H1 (cell line): Measurements from ENCODE around the gene MIF4GD. TPM values are rescaled to one million over a fixed set of nuclear protein-coding genes. Genes with fewer than 3 reads are reported as not detected.

Experiments
- ATF3 ChIP-seq: IDR thresholded peaks from 2 replicates; pipeline ENCODE4 v1.6.1; 2011; ENCODE audit warnings: low read depth, mild to moderate bottlenecking, low read length; ENCODE audit not compliant: insufficient read depth
- CHD2 ChIP-seq: IDR thresholded peaks from 2 replicates; pipeline ENCODE4 v1.6.1; 2012; ENCODE audit warnings: low read length, improper control_type of control experiment
- CTCF ChIP-seq, 3 experiments: IDR thresholded peaks; 1 replicate in 2 of 3; 2 replicates in 1 of 3; pipeline versions ENCODE4 v1.5.1 to v1.6.1; 2011; ENCODE audit warnings: low read length in 3 of 3, mild to moderate bottlenecking in 3 of 3, inconsistent platforms in 2 of 3, low read depth in 1 of 3, moderate library complexity in 1 of 3; ENCODE audit not compliant: insufficient read depth in 1 of 3; ENCODE audit errors: control extremely low read depth in 1 of 3
- E2F6 ChIP-seq: IDR thresholded peaks from 2 replicates; pipeline ENCODE4 v1.6.1; 2012; ENCODE audit warnings: inconsistent platforms
- EGR1 ChIP-seq: IDR thresholded peaks from 2 replicates; pipeline ENCODE4 v1.6.1; 2011; ENCODE audit warnings: low read depth, low read length, borderline replicate concordance
- EZH2 ChIP-seq: fragments of 200-600 bp; sonication (generic); IDR thresholded peaks from 2 replicates; pipeline ENCODE4 v1.7.1; 2012; ENCODE audit warnings: low read depth, mild to moderate bottlenecking, moderate library complexity, low read length, inconsistent platforms; ENCODE audit not compliant: severe bottlenecking
- FOSL1 ChIP-seq: IDR thresholded peaks from 2 replicates; pipeline ENCODE4 v1.6.1; 2011; ENCODE audit warnings: mild to moderate bottlenecking, low read depth, low read length, moderate library complexity; ENCODE audit not compliant: insufficient read depth
- HDAC6 ChIP-seq: IDR thresholded peaks from one replicate; pipeline ENCODE4 v1.7.1; 2012; ENCODE audit warnings: low read depth, mild to moderate bottlenecking, inconsistent platforms, low read length, moderate library complexity
- KDM5A ChIP-seq: fragments of 200-600 bp; IDR thresholded peaks from 2 replicates; pipeline ENCODE4 v1.7.1; 2012; ENCODE audit warnings: mild to moderate bottlenecking, low read length, inconsistent platforms, mixed read lengths
- RBBP5 ChIP-seq: IDR thresholded peaks from 2 replicates; pipeline ENCODE4 v1.7.1; 2012; ENCODE audit warnings: low read depth, mild to moderate bottlenecking, inconsistent platforms, low read length, moderate library complexity, borderline replicate concordance
- RFX5 ChIP-seq: IDR thresholded peaks from 2 replicates; pipeline ENCODE4 v1.6.1; 2011; ENCODE audit warnings: low read depth, low read length, improper control_type of control experiment, borderline replicate concordance
- SAP30 ChIP-seq: fragments of 300-600 bp; sonication (generic); IDR thresholded peaks from 2 replicates; pipeline ENCODE4 v1.7.1; 2012; ENCODE audit warnings: low read length, moderate library complexity, mild to moderate bottlenecking, inconsistent platforms; ENCODE audit not compliant: insufficient read depth, insufficient replicate concordance
- SIN3A ChIP-seq, 2 experiments: IDR thresholded peaks in 1 of 2; conservative IDR thresholded peaks in 1 of 2; 2 replicates each; pipeline ENCODE4 v1.6.1; 2011 to 2012; ENCODE audit warnings: low read length in 2 of 2, improper control_type of control experiment in 1 of 2, low read depth in 1 of 2, mild to moderate bottlenecking in 1 of 2
- SP1 ChIP-seq: IDR thresholded peaks from 2 replicates; pipeline ENCODE4 v1.6.1; 2011; ENCODE audit warnings: low read depth, low read length
- SP2 ChIP-seq: IDR thresholded peaks from 2 replicates; pipeline ENCODE4 v1.6.1; 2012; ENCODE audit warnings: mild to moderate bottlenecking, low read length, inconsistent platforms
- SP4 ChIP-seq: IDR thresholded peaks from 2 replicates; pipeline ENCODE4 v1.6.1; 2012; ENCODE audit warnings: low read length, inconsistent platforms
- TAF1 ChIP-seq: IDR thresholded peaks from 2 replicates; pipeline ENCODE4 v1.6.1; 2011; ENCODE audit warnings: mild to moderate bottlenecking, low read depth, low read length
- TAF7 ChIP-seq: optimal IDR thresholded peaks from 2 replicates; pipeline ENCODE3; 2011; ENCODE audit warnings: low read depth, mild to moderate bottlenecking, inconsistent platforms, low read length, moderate library complexity, borderline replicate concordance
- TEAD4 ChIP-seq: IDR thresholded peaks from 2 replicates; pipeline ENCODE4 v1.6.1; 2012; ENCODE audit warnings: low read depth, low read length, inconsistent platforms, mixed read lengths
- ZNF274 ChIP-seq: IDR thresholded peaks from 2 replicates; pipeline ENCODE4 v1.7.0; 2012; ENCODE audit warnings: low read length, borderline replicate concordance; ENCODE audit errors: extremely low read depth
- polyA plus RNA-seq, 7 experiments: library from polyadenylated mRNA; depleted of rRNA in 3 of 7; stranded (reverse) in 5 of 7; unstranded in 2 of 7; fragments of >200 nt in 5 of 7; fragments of 200-250 nt in 2 of 7; gene quantifications; 1 replicate in 5 of 7; 2 replicates in 1 of 7; 4 replicates in 1 of 7; pipeline versions ENCODE4 v1.2.1 to v1.2.3, GENCODE V29; 2011 to 2013; ENCODE audit warnings: missing spikeins in 2 of 7, mixed read lengths in 2 of 7
- total RNA-seq: library from RNA; stranded (reverse); fragmentation: NEBNext Ultra II Directional; extraction: Animal tissue kit (Norgen Biotek cat#: 25700); gene quantifications from 2 replicates; pipeline ENCODE4 v1.2.1, GENCODE V29; 2021

The MIF4GD gene
- total and polyA plus RNA-seq, 2 of the 8 experiments (the other 6 are each of a cell fraction or from before 2014, with no cell fraction given): 16.1 to 51.1 TPM

GRCh38 chr17:75289115-75289831 is 18.2 kb upstream of the MIF4GD start, which contains the start of gene SLC25A19 (continued):
- TF ChIP-seq CHD2: peak; percentile 90
- 0 out of 2 replicates have a peak, but pooled peaks have one; percentile 47 for TF ChIP-seq SP4
- TF ChIP-seq RFX5: no peak
- TF ChIP-seq EGR1: no peak
- TF ChIP-seq KDM5A: no peak
- TF ChIP-seq ZNF274: no peak
- no peak for TF ChIP-seq EZH2
- 0 out of 2 replicates have a peak, but pooled peaks have one; percentile 26 for TF ChIP-seq ATF3
- 0 out of 2 replicates have a peak, but pooled peaks have one; percentile 68 for TF ChIP-seq RBBP5
- peak; percentile 75 for TF ChIP-seq TAF1
- TF ChIP-seq SAP30: peak; percentile 1
- TF ChIP-seq SIN3A (conservative IDR thresholded peaks at IDR 0.05 in 1 of 2, IDR thresholded peaks at IDR 0.05 in 1 of 2; ENCODE audit: low read depth in 1 of 2, low read length in 2 of 2): peak in 1 of 2 experiments; percentile 19; a peak in 2 of 4 replicates
- peak; percentile 75 for TF ChIP-seq SP2
- TF ChIP-seq HDAC6: no peak
- 0 out of 2 replicates have a peak, but pooled peaks have one; percentile 28 for TF ChIP-seq TEAD4
- no peak for TF ChIP-seq E2F6
- TF ChIP-seq SP1: peak; percentile 97
- no peak for TF ChIP-seq FOSL1
- TF ChIP-seq TAF7: peak; percentile 36
- TF ChIP-seq CTCF (IDR thresholded peaks at IDR 0.05; ENCODE audit: control extremely low read depth in 1 of 3, insufficient read depth in 1 of 3, low read depth in 1 of 3, low read length in 3 of 3): peak; percentile 57 to 83 (median 69)
